Epithelial cell of proximal tubule (primary cell): ENCODE results near the gene DMD. TPM values are rescaled to one million over a fixed set of nuclear protein-coding genes. Genes with fewer than 3 reads are reported as not detected.

Source experiments
- DNase-seq: peaks from one replicate; pipeline ENCODE4 v3.0.0-alpha.2; 2011; ENCODE audit warnings: low read depth
- H3K4me3 ChIP-seq: 2 replicates; pipeline ENCODE4 v1.5.1; 2011; ENCODE audit warnings: low read depth, mild to moderate bottlenecking, low read length
- total RNA-seq: library from RNA; depleted of rRNA; stranded (reverse); fragments of >200 nt; gene quantifications from 2 replicates; pipeline ENCODE4 v1.2.3, GENCODE V29; 2015
- TF ChIP-seq, protein P1 (sequence below): conservative IDR thresholded peaks from 2 replicates; pipeline ENCODE4 v1.5.1; 2012; ENCODE audit warnings: low read depth, mild to moderate bottlenecking, low read length

DMD gene
- total RNA-seq, 1 donor from 2014 or later = 1.3 TPM

DNA sequence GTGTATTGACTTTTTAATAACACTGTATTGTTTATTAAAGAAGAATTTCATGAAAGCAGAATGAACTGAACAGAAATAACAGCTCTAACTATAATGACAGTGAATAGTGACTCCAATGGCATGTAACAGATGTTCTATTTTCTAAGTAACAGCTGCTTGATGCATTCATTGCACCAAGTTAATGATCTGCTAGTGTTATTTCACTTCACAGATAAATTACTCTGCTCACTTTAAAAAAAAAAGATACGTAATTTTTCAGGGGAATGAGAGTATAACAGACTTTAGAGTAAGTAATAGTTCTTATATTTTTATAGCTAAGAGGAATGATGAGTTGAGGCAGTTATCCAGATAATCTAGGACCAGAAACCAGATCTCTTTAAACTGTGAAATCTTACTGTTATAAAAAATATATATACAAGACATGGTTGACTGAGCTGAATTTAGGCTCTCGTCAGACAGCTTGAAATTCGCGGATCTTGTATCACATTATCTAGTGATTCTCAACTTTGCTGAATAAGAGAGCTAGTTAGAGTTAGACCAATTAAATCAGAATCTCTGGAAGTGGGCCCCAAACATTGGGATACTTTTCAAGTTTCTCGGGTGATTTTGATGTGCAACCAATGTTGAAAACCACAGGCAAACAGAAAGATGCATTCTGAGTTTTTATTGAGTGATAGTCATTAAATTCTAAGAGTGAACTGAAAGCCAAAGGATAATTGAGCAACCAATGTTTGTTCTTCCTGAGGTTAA lies 840.7 kb downstream of the DMD start:
- DNase-seq = no peak
- no peak overlapping the region for H3K4me3 ChIP-seq
- TF ChIP-seq, protein P1, sequence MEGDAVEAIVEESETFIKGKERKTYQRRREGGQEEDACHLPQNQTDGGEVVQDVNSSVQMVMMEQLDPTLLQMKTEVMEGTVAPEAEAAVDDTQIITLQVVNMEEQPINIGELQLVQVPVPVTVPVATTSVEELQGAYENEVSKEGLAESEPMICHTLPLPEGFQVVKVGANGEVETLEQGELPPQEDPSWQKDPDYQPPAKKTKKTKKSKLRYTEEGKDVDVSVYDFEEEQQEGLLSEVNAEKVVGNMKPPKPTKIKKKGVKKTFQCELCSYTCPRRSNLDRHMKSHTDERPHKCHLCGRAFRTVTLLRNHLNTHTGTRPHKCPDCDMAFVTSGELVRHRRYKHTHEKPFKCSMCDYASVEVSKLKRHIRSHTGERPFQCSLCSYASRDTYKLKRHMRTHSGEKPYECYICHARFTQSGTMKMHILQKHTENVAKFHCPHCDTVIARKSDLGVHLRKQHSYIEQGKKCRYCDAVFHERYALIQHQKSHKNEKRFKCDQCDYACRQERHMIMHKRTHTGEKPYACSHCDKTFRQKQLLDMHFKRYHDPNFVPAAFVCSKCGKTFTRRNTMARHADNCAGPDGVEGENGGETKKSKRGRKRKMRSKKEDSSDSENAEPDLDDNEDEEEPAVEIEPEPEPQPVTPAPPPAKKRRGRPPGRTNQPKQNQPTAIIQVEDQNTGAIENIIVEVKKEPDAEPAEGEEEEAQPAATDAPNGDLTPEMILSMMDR = no peak

DNA sequence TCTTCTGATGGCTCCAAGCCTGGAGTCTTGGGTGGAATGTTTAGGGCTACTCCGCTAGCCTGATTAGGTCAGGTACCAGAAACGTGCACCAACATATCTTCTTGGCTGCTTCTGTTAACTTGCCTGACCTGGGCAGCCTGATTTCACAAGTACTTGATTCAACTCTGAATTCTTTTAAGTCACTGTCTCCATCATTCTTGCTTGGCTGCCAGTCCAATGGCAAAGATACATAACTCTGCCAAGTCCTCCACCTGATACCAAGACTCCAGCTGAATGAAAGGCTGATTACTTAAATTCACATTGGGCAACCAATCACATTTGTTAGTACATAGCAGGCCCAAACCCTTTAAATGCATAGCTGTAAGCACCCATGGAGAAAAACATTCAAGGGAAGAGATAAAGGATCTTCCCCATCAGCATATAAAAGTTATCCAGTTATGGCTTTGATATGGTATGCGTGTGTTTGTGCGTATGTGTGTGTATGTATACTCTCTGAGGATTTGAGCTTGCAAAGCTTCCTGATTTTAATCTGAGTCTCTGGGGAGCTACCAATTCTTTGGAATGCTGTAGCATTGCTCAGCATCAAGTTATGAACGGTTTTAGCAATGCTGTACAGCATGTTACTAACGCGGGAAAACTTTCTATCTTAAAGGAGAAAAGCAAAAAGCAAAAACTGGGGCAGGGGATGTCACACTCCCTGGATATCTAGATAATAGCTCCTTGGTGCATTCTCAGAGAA lies 917.2 kb downstream of the DMD start:
- no peak for DNase-seq
- no peak overlapping the region for H3K4me3 ChIP-seq
- TF ChIP-seq, protein P1 = no peak

DNA sequence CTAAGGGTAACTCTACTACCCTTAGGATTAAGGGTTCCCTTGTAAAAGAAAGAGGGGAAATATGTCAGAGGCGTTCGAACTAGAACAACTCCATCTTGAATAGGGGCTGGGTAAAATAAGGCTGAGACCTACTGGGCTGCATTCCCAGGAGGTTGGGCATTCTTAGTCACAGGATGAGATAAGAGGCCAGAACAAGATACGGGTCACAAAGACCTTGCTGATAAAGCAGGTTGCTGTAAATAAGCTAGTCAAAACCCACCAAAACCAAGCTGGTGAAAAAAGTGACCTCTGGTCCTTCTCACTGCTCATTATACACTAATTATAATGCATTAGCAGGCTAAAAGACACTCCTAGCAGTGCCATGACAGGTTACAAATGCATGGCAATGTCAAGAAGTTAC lies 922.0 kb downstream of the DMD start:
- no peak overlapping the region for H3K4me3 ChIP-seq
- TF ChIP-seq, protein P1 = no peak
- no peak for DNase-seq

DNA sequence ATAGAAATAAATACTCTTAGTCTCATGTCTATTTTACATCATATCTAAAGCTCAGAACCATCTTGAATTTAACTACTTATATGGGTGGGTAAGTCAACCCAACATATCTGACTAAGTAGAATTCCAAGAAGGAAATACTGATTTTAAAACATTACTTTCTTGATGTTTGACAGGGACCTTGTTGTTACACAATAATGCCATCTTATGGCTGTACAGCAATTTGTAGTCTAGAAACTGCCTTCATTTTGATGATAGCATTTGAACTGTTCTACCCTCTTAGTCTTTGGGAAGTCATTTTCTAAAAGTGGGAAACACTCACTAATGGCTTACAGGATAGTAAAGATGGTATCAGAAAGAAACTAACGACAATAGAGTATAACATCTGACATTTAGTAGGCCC lies 929.5 kb downstream of the DMD start:
- TF ChIP-seq, protein P1 = no peak
- H3K4me3 ChIP-seq = no peak overlapping the region
- DNase-seq = no peak

DNA sequence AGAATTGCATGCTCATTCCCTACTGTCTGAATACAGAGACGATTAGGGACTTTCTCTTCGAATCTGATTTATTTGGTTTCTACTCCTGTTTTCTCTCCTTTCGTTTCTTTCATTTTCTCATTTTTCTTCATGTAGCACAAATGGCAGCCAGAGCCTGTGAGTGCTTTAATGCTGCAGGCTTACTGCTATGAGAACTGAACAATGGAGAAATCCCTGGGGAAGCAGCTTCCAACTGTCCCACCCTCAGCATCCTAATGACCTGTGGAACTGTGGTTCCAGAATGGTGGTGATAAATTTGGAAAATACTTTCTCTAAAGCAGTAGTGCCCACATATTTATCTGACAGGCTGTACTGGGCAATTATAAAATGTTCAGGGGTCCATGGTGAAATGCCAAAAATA lies 930.4 kb downstream of the DMD start:
- TF ChIP-seq, protein P1 = no peak
- DNase-seq = no peak
- no peak overlapping the region for H3K4me3 ChIP-seq

DNA sequence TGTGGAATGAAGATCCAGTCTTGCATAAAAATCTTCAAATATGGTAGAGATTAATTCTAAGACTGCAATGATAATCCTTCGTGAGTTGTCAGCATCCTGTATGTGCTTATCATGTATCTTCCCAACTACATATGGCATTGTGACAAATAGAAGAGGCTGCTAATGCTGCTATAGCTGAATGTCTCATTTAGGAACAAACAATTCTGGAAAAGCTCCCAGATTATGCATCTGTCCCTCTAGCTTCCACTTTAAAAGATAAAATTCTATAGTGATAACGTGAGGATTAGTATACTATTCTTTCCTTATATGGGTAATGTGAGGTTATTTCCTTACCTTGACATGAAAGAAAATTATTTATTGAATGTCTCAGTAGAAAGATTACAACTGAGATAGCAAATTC lies 930.9 kb downstream of the DMD start:
- DNase-seq = no peak
- TF ChIP-seq, protein P1 = no peak
- H3K4me3 ChIP-seq = no peak overlapping the region
